ENCODE data around the gene AKR1E2.

The AKR1E2 gene

GRCh38 chr10:4825868-4826791 lies at the start of gene AKR1E2:
Gene AKR1E2, plus strand, starts transcription at chr10:4826207. Its CDS starts 118 bp downstream, at chr10:4826325.
- peak; percentile 54 for DNase-seq (ENCODE audit: low spot score)

DNA sequence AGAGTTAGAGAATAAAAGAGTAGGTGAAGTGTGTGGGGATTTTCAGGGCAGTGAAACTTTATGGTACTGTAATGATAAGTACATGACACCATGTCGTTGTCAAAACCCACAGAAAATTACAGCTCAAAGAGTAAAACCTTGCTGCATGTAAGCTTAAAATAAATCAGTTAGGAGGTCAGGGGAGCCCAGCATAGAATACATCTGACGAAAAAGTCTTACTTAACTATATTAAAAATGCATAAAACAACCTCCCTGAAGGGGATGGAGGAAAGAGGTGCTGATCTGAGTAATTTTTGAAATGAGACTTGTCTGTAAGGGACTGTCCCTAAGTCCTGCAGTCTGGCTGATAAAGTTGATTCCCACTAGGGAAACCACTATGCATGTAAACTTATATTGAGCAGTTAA lies 49.8 kb upstream of the AKR1E2 start:
- no peak for DNase-seq (ENCODE audit: low spot score)

- DNase-seq (ENCODE audit: low spot score), result no peak
These were observed 47.2 kb upstream of the AKR1E2 start for GRCh38 chr10:4778761-4779160.

- DNase-seq (ENCODE audit: low spot score), result no peak
These were observed 45.9 kb upstream of the AKR1E2 start for GRCh38 chr10:4780091-4780490.

- DNase-seq (ENCODE audit: low spot score), result no peak
These were observed 45.2 kb upstream of the AKR1E2 start for GRCh38 chr10:4780782-4781181.

DNA sequence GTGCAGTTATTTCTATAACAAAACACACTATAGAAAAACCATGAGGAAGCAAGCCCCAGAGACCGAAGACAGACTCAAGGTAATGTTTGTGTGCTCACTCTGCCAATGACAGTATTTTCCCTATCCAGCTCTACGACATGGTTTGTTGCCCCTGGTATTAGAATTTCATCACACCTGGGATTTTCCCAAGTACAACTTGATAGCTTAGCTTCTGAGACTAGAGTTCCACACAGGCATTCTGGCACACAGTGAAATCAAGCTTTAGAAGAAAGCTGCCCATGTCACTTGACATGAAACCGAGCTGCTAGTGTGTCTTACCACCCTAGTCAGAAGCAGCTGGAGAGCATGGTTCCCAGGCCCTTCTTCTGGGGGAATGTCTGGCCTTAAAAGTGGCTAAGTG lies 44.1 kb upstream of the AKR1E2 start:
- no peak for DNase-seq (ENCODE audit: low spot score)

DNA sequence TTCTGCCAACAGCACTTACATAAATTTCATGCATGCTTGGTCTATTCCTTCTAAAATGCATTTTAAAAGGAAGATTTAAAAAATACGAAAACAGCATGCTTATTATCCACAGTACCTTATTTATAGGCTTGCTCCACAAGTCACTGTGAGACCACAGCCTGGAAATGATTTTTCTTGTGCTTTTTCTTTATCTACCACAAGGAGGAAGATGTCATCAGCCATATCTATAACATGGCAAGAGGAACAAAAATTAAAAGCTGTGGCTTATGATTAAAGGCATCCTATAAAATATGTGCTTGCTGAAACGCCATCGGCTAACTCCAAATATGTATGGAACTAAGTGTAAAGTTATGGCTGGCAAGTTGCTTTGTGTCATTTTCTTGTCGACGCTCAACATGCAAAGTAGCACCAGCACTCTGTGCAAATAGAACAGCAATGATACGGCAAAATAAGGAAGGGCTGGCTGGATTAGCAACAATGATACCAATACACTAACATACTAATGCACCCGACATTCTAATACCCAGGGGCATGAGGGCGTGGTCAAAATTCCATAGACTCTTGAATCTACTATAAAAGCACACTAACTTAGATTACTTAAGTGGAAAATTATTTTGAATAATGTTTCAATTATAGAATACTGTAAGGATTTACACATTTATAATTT lies 41.2 kb upstream of the AKR1E2 start:
- no peak for DNase-seq (ENCODE audit: low spot score)

DNA sequence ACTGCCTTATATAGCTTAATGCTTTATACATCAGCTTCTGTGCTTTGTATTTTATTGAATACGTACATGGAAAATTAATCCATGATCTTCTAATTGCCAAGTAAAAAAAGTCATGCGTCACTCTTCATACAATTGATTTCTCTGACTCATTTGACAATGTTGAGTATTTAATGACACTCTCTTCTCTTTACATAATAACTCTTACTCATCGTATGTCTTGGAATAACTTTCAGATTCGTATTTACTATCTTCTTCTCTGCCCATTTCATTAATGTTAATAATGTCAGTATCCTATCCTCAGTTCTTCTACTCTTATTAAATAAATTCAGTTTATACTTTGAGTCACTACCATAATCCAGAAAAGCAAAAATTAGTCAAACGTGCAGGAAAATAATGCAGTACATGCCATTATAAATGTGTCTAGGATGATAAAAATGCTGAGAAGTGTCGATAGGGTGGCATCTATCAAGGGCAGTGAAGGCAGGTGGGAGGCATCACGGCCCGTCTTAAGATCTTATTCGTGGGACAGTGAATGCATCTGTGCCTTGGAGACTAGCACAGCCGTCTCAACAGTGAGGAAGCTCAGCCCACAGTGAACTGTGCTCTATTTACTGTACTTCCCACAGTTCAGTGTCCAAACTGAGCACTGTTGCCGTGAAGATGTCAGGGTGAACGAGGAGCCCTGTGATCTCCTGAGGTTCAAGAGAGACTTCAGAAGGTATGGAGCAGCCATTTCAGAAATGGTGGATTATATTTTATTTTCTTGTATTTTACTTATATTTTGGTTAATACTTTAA lies 39.8 kb upstream of the AKR1E2 start:
- no peak for DNase-seq (ENCODE audit: low spot score)

DNA sequence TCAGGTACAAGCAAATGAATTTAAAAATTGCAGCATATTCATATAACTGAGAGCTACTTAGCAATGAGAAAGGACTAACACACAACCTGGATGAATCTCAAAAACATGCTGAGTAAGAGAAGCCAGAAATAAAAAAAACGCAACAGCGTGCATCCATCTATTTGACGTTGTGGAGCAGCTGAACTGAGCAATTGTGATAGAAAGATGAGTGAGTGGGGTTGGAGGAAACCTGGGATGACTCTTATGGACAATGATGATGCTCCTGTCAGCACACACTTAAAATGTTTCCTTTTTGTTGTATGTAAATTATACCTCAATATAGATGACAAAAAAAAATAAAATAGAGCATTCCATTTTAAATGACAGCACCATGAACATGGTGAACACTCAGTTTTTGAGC lies 36.0 kb upstream of the AKR1E2 start:
- no peak for DNase-seq (ENCODE audit: low spot score)

- no peak for DNase-seq (ENCODE audit: low spot score)
These were observed 35.1 kb upstream of the AKR1E2 start for GRCh38 chr10:4790922-4791321.

DNA sequence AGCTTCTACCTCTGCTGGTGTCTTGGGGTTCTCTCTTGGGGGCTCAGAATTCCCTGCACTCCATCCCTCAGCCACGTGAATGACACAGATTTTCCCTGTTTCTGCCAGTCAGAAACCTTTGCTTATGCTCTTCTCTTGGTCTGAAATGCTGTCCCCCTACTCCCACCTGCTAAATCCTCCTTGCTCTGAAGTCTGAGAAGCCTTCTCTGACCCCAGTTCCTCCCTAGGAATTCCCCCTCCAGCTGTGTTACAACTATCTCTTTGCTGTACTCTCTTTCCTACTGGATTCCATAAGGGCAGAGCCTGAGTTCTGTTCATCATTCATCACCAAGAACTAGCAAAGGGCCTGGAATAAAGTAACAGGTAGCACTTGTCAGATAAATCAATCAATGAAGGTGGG lies 33.6 kb upstream of the AKR1E2 start:
- DNase-seq (ENCODE audit: low spot score), result no peak

DNA sequence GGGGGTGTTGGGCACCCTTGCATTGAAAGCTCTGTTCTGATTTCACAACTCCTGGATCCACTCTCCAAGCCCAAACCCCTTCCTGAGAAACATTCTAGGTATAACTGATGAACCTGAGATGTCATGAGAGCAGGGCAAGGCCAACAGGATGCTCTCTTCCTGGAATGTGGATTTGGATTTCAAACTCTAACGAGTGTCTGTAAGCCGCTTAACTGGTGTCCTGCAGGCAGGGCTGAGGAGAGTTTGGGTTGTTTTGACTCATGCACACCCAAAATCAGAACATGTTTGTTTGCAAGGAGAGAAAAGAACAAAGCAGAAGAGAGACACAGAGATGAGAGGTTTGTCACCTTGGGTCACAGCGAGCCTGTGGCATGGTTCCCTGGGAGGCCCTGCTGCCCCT lies 24.6 kb upstream of the AKR1E2 start:
- DNase-seq (ENCODE audit: low spot score), result no peak

- DNase-seq (ENCODE audit: low spot score), result no peak
These were observed 23.1 kb upstream of the AKR1E2 start for GRCh38 chr10:4802711-4803487.

DNA sequence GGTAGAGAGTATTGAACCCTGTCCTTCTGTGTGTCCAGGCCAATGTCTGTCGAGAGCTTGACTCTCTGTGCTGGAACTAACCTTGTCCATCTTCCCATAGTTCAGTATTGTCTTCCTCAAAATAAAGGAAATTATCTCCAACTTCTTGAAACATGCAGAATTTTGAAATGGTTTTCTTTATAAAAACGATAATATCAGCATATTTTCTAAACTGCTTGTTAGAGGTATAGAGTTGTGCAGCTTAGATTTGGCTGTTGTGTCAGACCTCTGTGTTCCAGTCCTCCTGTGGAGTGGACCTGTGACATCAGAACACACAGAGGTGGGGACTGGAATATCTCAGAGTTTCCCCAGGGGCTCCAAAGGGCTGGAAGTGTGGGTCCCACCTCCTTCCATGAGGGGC lies 22.2 kb upstream of the AKR1E2 start:
- no peak for DNase-seq (ENCODE audit: low spot score)

GRCh38 chr10:4804465-4804864 lies 21.5 kb upstream of the AKR1E2 start:
- no peak for DNase-seq (ENCODE audit: low spot score)

DNA sequence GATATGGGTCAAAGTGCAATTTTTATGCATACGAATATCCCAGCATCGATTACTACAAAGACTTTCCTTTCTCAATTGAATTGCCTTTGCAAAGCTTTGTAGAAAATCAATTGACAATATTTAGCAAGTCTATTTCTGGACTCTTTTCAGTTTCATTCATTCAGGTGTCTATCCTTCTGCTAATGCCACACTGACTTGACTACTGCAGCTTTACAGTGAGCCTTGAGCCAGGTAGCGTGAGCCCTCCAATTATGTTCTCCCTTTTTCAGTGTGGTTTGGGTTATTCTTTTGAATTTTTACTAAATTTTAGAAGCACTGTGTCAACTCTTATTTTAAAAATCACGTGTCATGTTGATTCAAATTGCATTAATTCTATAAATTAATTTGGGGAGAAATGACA lies 19.5 kb upstream of the AKR1E2 start:
- DNase-seq (ENCODE audit: low spot score), result no peak

- DNase-seq (ENCODE audit: low spot score), result no peak
These were observed 18.1 kb upstream of the AKR1E2 start for GRCh38 chr10:4807761-4808507.

GRCh38 chr10:4809156-4809555 lies 16.9 kb upstream of the AKR1E2 start:
- DNase-seq (ENCODE audit: low spot score), result no peak

DNA sequence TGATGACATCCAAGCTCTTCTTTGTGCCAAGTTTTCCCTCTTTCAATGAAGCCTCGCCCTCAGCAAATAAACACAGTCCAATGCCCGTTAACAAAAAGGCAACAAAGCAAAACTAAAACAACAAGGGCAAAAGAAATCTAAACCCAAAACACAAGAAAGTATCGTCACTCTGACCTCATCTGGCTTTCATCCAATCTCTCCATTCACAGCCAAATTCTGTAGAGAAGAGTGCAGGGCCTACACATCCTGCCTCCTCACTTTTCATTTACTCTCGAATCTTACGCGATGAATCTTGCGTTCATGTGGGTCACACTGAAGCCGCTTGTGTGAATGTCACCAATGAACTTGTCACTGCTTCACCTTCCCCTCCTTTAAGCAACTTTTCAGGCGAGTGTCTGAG lies 15.9 kb upstream of the AKR1E2 start:
- no peak for DNase-seq (ENCODE audit: low spot score)

DNA sequence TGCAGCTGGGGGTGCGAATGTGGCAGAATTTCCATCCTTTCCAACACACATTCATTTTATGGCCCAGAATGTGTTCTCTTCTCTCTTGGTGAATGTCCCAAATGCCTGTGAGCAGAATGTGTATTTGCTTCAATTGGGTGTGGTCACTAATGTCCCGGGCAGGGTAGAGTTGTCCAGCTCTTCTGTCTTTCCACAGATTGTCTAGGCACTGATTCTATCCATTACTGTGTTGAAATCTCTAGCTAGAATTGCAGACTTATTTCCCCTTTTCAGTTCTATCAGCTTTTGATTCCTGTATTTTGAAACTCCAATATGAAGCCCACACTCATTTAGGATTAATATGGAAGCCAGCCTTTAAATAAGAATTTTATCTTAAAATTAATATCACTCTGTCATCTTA lies 14.0 kb upstream of the AKR1E2 start:
- no peak for DNase-seq (ENCODE audit: low spot score)

- DNase-seq (ENCODE audit: low spot score), result no peak
These were observed 13.0 kb upstream of the AKR1E2 start for GRCh38 chr10:4813023-4813422.
